OCI-LY7 (cell line): ENCODE results near the gene CFAP77. TPM values are rescaled to one million over a fixed set of nuclear protein-coding genes. Genes with fewer than 3 reads are reported as not detected.

Experiments used
- BruUV-seq: library from RNA; stranded (reverse); fragments of 400-500 nt; replicated peaks from 2 replicates; lab custom pipeline; 2021; lab: Mats Ljungman, UMichigan
- CTCF ChIA-PET: fragments of 300-600 bp; sonication (Branson Sonifier 250); formaldehyde crosslinking; loops from one replicate; lab custom pipeline; 2022; ENCODE audit warnings: antibody characterized with exemption; ENCODE audit not compliant: unreplicated experiment; lab: Charles Lee
- POLR2A ChIA-PET: fragments of 300-600 bp; sonication (Branson Sonifier 250); formaldehyde crosslinking; loops from one replicate; lab custom pipeline; 2022; ENCODE audit warnings: antibody characterized with exemption; lab: Charles Lee
- DNase-seq: peaks from one replicate; pipeline ENCODE4 v3.0.0-alpha.2; 2015; ENCODE audit warnings: low spot score
- H2AFZ ChIP-seq: fragments of 200-600 bp; sonication (generic), shearing (Covaris generic); 2 replicates; pipeline ENCODE4 v1.6.1; 2014; ENCODE audit warnings: mild to moderate bottlenecking, antibody characterized with exemption, low read length, moderate library complexity
- H3K27ac ChIP-seq: fragments of 200-600 bp; sonication (generic); 2 replicates; pipeline ENCODE4 v1.5.1; 2014; ENCODE audit warnings: mixed run types, low read depth, mild to moderate bottlenecking, moderate library complexity, low read length, inconsistent platforms; ENCODE audit not compliant: poor library complexity, severe bottlenecking
- H3K36me3 ChIP-seq: fragments of 200-600 bp; sonication (generic); 2 replicates; pipeline ENCODE4 v1.6.1; 2014; ENCODE audit warnings: mild to moderate bottlenecking, antibody characterized with exemption, low read length, moderate library complexity, mixed read lengths; ENCODE audit not compliant: insufficient read depth
- H3K4me1 ChIP-seq: fragments of 200-600 bp; sonication (generic); 2 replicates; pipeline ENCODE4 v1.5.1; 2014; ENCODE audit warnings: mild to moderate bottlenecking, low read length; ENCODE audit not compliant: insufficient read depth, poor library complexity, severe bottlenecking
- H3K4me2 ChIP-seq: fragments of 200-600 bp; sonication (generic); 2 replicates; pipeline ENCODE4 v1.6.1; 2014; ENCODE audit warnings: mild to moderate bottlenecking, low read length
- H3K4me3 ChIP-seq: fragments of 200-600 bp; sonication (generic); 2 replicates; pipeline ENCODE4 v1.5.1; 2014; ENCODE audit warnings: mild to moderate bottlenecking, low read depth, low read length; ENCODE audit not compliant: poor library complexity, severe bottlenecking
- H3K79me2 ChIP-seq: fragments of 200-600 bp; sonication (generic); 2 replicates; pipeline ENCODE4 v1.6.1; 2016; ENCODE audit warnings: low read depth, mild to moderate bottlenecking, low read length, moderate library complexity, mixed read lengths; ENCODE audit not compliant: insufficient read depth
- H3K9me2 ChIP-seq: fragments of 200-600 bp; sonication (generic); 2 replicates; pipeline ENCODE4 v1.6.1; 2016; ENCODE audit warnings: mild to moderate bottlenecking, low read length, mixed read lengths; ENCODE audit not compliant: insufficient read depth
- H3K9me3 ChIP-seq: fragments of 200-600 bp; sonication (generic); 2 replicates; pipeline ENCODE4 v1.6.1; 2014; ENCODE audit warnings: mild to moderate bottlenecking, mixed run types, low read length, mixed read lengths
- H4K20me1 ChIP-seq: fragments of 200-600 bp; sonication (generic); 2 replicates; pipeline ENCODE4 v1.6.1; 2014; ENCODE audit warnings: mild to moderate bottlenecking, antibody characterized with exemption, low read length, moderate library complexity, mixed read lengths; ENCODE audit not compliant: insufficient read depth
- CTCF ChIP-seq: fragments of 200-600 bp; sonication (generic); conservative IDR thresholded peaks from 2 replicates; pipeline ENCODE4 v1.5.1; 2014; ENCODE audit warnings: mild to moderate bottlenecking, antibody characterized with exemption, low read length, moderate library complexity, mixed read lengths
- EZH2phosphoT487 ChIP-seq: fragments of 200-600 bp; sonication (generic); IDR thresholded peaks from 2 replicates; pipeline ENCODE4 v1.6.1; 2018; ENCODE audit warnings: low read depth, borderline replicate concordance, mild to moderate bottlenecking, mixed run types, antibody characterized with exemption, low read length, moderate library complexity, mixed read lengths
- intact Hi-C: fragments of 100-400 bp; cut with micrococcal nuclease; formaldehyde crosslinking; loops from one replicate; pipeline ENCODE4 v1.10.0; 2022; ENCODE audit not compliant: unreplicated experiment
- total RNA-seq, 2 experiments: library from RNA; depleted of rRNA in 1 of 2; stranded (reverse); fragments of >200 nt in 1 of 2; shearing (Covaris generic) in 1 of 2; gene quantifications; 2 replicates each; pipeline ENCODE4 v1.2.3, GENCODE V29; 2014 to 2022

The CFAP77 gene
- total RNA-seq, 2 experiments from 2014 or later, result not detected

- Histone ChIP-seq H3K4me3 (no peak overlapping the region), H3K4me2 (peak overlapping the region; percentile 61), H3K36me3 (no peaks in the 10 kb centered on the region), H3K27ac (no peak overlapping the region), H3K4me1 (peaks cover 48% of the 10 kb centered on the region), H2AFZ (peak overlapping the region; percentile 66), H3K9me3 (no peaks in the 10 kb centered on the region), H3K79me2 (no peaks in the 10 kb centered on the region), H3K9me2 (no peaks in the 10 kb centered on the region), H4K20me1 (no peaks in the 10 kb centered on the region)
- intact Hi-C loops, result no loop called here
- TF ChIP-seq CTCF, result no peak
- no peak for TF ChIP-seq EZH2phosphoT487
- ChIA-PET CTCF (no interaction called here), POLR2A (no interaction called here)
- no TSS peak for BruUV-seq
- DNase-seq, result no peak
These were observed 135.6 kb downstream of the CFAP77 start for GRCh38 chr9:132545578-132545977.

GRCh38 chr9:132546148-132547051 is 136.4 kb downstream of the CFAP77 start:
- TF ChIP-seq CTCF (peak; percentile 79), EZH2phosphoT487 (no peak)
- H3K79me2 ChIP-seq, result no peaks in the 10 kb centered on the region
- ChIA-PET POLR2A (no interaction called here), CTCF (no interaction called here)
- DNase-seq, result peak; percentile 46
- H3K9me2 ChIP-seq, result no peaks in the 10 kb centered on the region
- H2AFZ ChIP-seq, result peak overlapping the region; percentile 66
- peak overlapping the region; percentile 61 for H3K4me2 ChIP-seq
- H3K9me3 ChIP-seq, result no peaks in the 10 kb centered on the region
- peak overlapping the region; percentile 97 for H3K27ac ChIP-seq
- intact Hi-C loops, result no loop called here
- no peaks in the 10 kb centered on the region for H3K36me3 ChIP-seq
- H3K4me3 ChIP-seq, result peak overlapping the region; percentile 23
- no peaks in the 10 kb centered on the region for H4K20me1 ChIP-seq
- peaks cover 48% of the 10 kb centered on the region for H3K4me1 ChIP-seq
- BruUV-seq, result no TSS peak

DNA sequence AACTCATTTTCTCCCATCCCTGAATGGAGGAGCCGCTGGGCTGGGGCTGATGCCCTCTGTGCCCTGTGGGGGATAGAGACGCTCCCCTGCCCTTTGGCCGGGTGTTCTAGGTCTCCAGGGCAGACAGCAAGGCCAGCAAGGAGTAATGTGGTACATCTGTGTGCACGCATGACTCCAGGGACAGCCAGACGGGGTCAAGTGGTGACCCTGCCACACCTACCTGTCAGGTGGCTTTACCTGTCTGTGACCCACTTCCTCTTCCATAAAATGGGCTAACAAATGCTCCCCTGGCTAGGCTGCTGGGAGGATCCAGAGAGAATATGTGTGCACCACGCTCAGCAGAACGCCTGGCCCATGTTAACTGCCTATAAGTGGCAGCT is 137.0 kb downstream of the CFAP77 start:
- no peaks in the 10 kb centered on the region for H3K9me2 ChIP-seq
- no peaks in the 10 kb centered on the region for H3K36me3 ChIP-seq
- H3K4me3 ChIP-seq, result no peak overlapping the region
- TF ChIP-seq CTCF (no peak), EZH2phosphoT487 (no peak)
- H2AFZ ChIP-seq, result no peak overlapping the region; the same call in 1 of the 2 replicates
- POLR2A ChIA-PET, result no interaction called here
- DNase-seq, result no peak
- no peaks in the 10 kb centered on the region for H3K9me3 ChIP-seq
- no TSS peak for BruUV-seq
- no peaks in the 10 kb centered on the region for H4K20me1 ChIP-seq
- peak overlapping the region; percentile 97 for H3K27ac ChIP-seq
- H3K4me1 ChIP-seq, result peaks cover 48% of the 10 kb centered on the region
- CTCF ChIA-PET, result no interaction called here
- intact Hi-C loops, result no loop called here
- H3K4me2 ChIP-seq, result peak overlapping the region; percentile 61; the same call in 1 of the 2 replicates
- H3K79me2 ChIP-seq, result no peaks in the 10 kb centered on the region
